ENCODE results near the gene UBR1. TPM values are rescaled to one million over a fixed set of nuclear protein-coding genes. Genes with fewer than 3 reads are reported as not detected.

Gene UBR1
- total and polyA plus RNA-seq, 10 of the 15 experiments (the other 5 are each of a cell fraction or from before 2014, with no cell fraction given) = 4.5 to 27.5 (median 16.7) TPM

GRCh38 chr15:43067717-43068461, 37.9 kb downstream of the UBR1 start:
- H3K27ac ChIP-seq (ENCODE audit: control insufficient read depth, insufficient read depth) = no peak overlapping the region
- no TSS peak for BruUV-seq (replicated peaks)
- H3K4me2 ChIP-seq (ENCODE audit: control insufficient read depth, insufficient read depth) = no peak overlapping the region
- H4K20me1 ChIP-seq (ENCODE audit: control insufficient read depth, insufficient read depth) = no peaks in the 10 kb centered on the region
- H2AFZ ChIP-seq (ENCODE audit: control insufficient read depth, low read depth, low read length) = no peak overlapping the region
- no peaks in the 10 kb centered on the region for H3K27me3 ChIP-seq (replicated peaks in 1 of 2; ENCODE audit: control insufficient read depth in 2 of 2, insufficient read depth in 2 of 2, low read length in 1 of 2)
- ATAC-seq (peak; percentile 88), FAIRE-seq (peak; percentile 59), DNase-seq (ENCODE audit: low read depth, low spot score) (no peak)
- 82% methylated on average over 8 of the region's 8 CpGs for WGBS (ENCODE audit: insufficient coverage, insufficient replicate concordance, low lambda C conversion rate, missing lambda C conversion rate)
- peaks cover 1 to 12% of the 10 kb centered on the region in 2 experiments; a peak in 3 of 4 replicates for H3K36me3 ChIP-seq (ENCODE audit: control insufficient read depth in 2 of 2, insufficient read depth in 2 of 2, low read length in 1 of 2)
- in situ Hi-C loops (cut with MboI) = no loop called here
- H3K4me1 ChIP-seq (ENCODE audit: control insufficient read depth, insufficient read depth, low read length) = no peaks in the 10 kb centered on the region
- ChIA-PET SMC1A (ENCODE audit: uncharacterized antibody, unreplicated experiment) (interaction anchor here (0.6 to 0.7 kb wide), 2 partner anchors 124 to 191 kb away, joined by 3 read pairs; no protein-coding TSS in a partner anchor), RAD21 (ENCODE audit: unreplicated experiment) (no interaction called here), POLR2A (interaction anchor here (0.7 kb wide), 1 partner anchor 39 kb away, joined by 8 read pairs; no protein-coding TSS in a partner anchor), CTCF (interaction anchor here (0.6 kb wide), 1 partner anchor 514 kb away, joined by 3 read pairs; no protein-coding TSS in a partner anchor)
- no peak overlapping the region for H3K4me3 ChIP-seq
- no peaks in the 10 kb centered on the region for H3K9me3 ChIP-seq (replicated peaks; ENCODE audit: control insufficient read depth, insufficient read depth, low read length)
- intact Hi-C loops (cut with micrococcal nuclease; ENCODE audit: unreplicated experiment) = no loop called here
- no peaks in the 10 kb centered on the region for H3K79me2 ChIP-seq (ENCODE audit: control insufficient read depth, insufficient read depth, low read length)
- H3K9ac ChIP-seq (ENCODE audit: control insufficient read depth, insufficient read depth, low read length) = no peak overlapping the region
- TF ChIP-seq, protein P1, sequence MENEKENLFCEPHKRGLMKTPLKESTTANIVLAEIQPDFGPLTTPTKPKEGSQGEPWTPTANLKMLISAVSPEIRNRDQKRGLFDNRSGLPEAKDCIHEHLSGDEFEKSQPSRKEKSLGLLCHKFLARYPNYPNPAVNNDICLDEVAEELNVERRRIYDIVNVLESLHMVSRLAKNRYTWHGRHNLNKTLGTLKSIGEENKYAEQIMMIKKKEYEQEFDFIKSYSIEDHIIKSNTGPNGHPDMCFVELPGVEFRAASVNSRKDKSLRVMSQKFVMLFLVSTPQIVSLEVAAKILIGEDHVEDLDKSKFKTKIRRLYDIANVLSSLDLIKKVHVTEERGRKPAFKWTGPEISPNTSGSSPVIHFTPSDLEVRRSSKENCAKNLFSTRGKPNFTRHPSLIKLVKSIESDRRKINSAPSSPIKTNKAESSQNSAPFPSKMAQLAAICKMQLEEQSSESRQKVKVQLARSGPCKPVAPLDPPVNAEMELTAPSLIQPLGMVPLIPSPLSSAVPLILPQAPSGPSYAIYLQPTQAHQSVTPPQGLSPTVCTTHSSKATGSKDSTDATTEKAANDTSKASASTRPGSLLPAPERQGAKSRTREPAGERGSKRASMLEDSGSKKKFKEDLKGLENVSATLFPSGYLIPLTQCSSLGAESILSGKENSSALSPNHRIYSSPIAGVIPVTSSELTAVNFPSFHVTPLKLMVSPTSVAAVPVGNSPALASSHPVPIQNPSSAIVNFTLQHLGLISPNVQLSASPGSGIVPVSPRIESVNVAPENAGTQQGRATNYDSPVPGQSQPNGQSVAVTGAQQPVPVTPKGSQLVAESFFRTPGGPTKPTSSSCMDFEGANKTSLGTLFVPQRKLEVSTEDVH (IDR thresholded peaks at IDR 0.05; ENCODE audit: low read depth, partially characterized antibody) = no peak
- TF ChIP-seq JUNB (IDR thresholded peaks at IDR 0.05) = peak; percentile 58
- TF ChIP-seq RUNX3 (IDR thresholded peaks at IDR 0.05; ENCODE audit: low read length) = peak; percentile 73

DNA sequence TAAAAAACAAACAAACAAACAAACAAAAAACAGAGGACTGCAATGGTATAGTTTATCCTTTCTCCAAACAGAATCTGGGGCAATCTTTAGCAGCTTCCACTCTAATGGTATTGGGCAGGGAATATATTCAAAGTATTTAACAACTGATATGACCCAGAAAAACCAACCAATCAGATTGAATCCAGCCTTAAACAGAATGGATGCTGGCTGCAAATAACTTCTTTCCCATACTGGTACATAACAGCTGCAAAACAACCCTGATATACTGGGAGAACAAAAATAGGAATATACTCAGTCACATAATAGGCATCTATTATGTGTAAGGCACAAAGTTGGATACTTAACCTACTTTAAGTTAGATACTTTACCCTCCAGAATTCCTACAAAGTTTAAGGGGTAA, 49.1 kb downstream of the UBR1 start:
- H3K4me1 ChIP-seq (ENCODE audit: control insufficient read depth, insufficient read depth, low read length) = no peaks in the 10 kb centered on the region
- H3K27me3 ChIP-seq (replicated peaks in 1 of 2; ENCODE audit: control insufficient read depth in 2 of 2, insufficient read depth in 2 of 2, low read length in 1 of 2) = no peaks in the 10 kb centered on the region
- ChIA-PET POLR2A (interaction anchor here (0.5 kb wide), 1 partner anchor 257 kb away, joined by 4 read pairs; no protein-coding TSS in a partner anchor), RAD21 (ENCODE audit: unreplicated experiment) (no interaction called here), SMC1A (ENCODE audit: uncharacterized antibody, unreplicated experiment) (no interaction called here), CTCF (no interaction called here)
- no peak for DNase-seq (ENCODE audit: low read depth, low spot score)
- H3K9ac ChIP-seq (ENCODE audit: control insufficient read depth, insufficient read depth, low read length) = no peak overlapping the region
- H3K9me3 ChIP-seq (replicated peaks; ENCODE audit: control insufficient read depth, insufficient read depth, low read length) = no peaks in the 10 kb centered on the region
- BruUV-seq (replicated peaks) = no TSS peak
- H3K27ac ChIP-seq (ENCODE audit: control insufficient read depth, insufficient read depth) = no peak overlapping the region
- no peak for ATAC-seq
- H3K4me2 ChIP-seq (ENCODE audit: control insufficient read depth, insufficient read depth) = no peak overlapping the region
- H4K20me1 ChIP-seq (ENCODE audit: control insufficient read depth, insufficient read depth) = no peaks in the 10 kb centered on the region
- H3K79me2 ChIP-seq (ENCODE audit: control insufficient read depth, insufficient read depth, low read length) = no peaks in the 10 kb centered on the region
- in situ Hi-C loops (cut with MboI) = no loop called here
- intact Hi-C loops (cut with micrococcal nuclease; ENCODE audit: unreplicated experiment) = no loop called here
- H3K4me3 ChIP-seq = no peak overlapping the region
- H3K36me3 ChIP-seq (ENCODE audit: control insufficient read depth in 2 of 2, insufficient read depth in 2 of 2, low read length in 1 of 2) = peaks cover 0 to 20% of the 10 kb centered on the region in 2 experiments; a peak in 3 of 4 replicates
- H2AFZ ChIP-seq (ENCODE audit: control insufficient read depth, low read depth, low read length) = no peak overlapping the region
- no peak for FAIRE-seq
- TF ChIP-seq ZNF217 (IDR thresholded peaks at IDR 0.05) (no peak), KAT2A (conservative IDR thresholded peaks at IDR 0.05; ENCODE audit: control insufficient read depth, low read depth, low read length) (no peak), RCOR1 (conservative IDR thresholded peaks at IDR 0.05; ENCODE audit: low read depth, low read length) (no peak), BMI1 (IDR thresholded peaks at IDR 0.05; ENCODE audit: borderline replicate concordance) (no peak), CEBPB (IDR thresholded peaks at IDR 0.05; ENCODE audit: borderline replicate concordance in 1 of 2, low read depth in 2 of 2, low read length in 2 of 2) (no peak)
- TF ChIP-seq, protein P2, sequence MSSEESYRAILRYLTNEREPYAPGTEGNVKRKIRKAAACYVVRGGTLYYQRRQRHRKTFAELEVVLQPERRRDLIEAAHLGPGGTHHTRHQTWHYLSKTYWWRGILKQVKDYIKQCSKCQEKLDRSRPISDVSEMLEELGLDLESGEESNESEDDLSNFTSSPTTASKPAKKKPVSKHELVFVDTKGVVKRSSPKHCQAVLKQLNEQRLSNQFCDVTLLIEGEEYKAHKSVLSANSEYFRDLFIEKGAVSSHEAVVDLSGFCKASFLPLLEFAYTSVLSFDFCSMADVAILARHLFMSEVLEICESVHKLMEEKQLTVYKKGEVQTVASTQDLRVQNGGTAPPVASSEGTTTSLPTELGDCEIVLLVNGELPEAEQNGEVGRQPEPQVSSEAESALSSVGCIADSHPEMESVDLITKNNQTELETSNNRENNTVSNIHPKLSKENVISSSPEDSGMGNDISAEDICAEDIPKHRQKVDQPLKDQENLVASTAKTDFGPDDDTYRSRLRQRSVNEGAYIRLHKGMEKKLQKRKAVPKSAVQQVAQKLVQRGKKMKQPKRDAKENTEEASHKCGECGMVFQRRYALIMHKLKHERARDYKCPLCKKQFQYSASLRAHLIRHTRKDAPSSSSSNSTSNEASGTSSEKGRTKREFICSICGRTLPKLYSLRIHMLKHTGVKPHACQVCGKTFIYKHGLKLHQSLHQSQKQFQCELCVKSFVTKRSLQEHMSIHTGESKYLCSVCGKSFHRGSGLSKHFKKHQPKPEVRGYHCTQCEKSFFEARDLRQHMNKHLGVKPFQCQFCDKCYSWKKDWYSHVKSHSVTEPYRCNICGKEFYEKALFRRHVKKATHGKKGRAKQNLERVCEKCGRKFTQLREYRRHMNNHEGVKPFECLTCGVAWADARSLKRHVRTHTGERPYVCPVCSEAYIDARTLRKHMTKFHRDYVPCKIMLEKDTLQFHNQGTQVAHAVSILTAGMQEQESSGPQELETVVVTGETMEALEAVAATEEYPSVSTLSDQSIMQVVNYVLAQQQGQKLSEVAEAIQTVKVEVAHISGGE (CRISPR knock-in tag; IDR thresholded peaks at IDR 0.05) = no peak

All from GM12878 (cell line).